A549 treated with dexamethasone at 1 μM for 4 hours (cell line): ENCODE measurements around the gene MYOZ1. TPM values are rescaled to one million over a fixed set of nuclear protein-coding genes. Genes with fewer than 3 reads are reported as not detected.

Experiments
- total RNA-seq: library from RNA; stranded (reverse); fragments of 200-300 nt; extraction: Qiagen RNA extraction; gene quantifications from 5 replicates; pipeline ENCODE4 v1.2.3, GENCODE V29; 2022

MYOZ1 gene
- total RNA-seq = 0.05 to 0.16 TPM in 2 of 5 replicates, not detected in the others

GRCh38 chr10:73641328-73642060, at the start of gene MYOZ1:
Gene MYOZ1, minus strand, starts transcription at chr10:73641474. Its CDS starts 1,457 bp downstream, at chr10:73640017.

DNA sequence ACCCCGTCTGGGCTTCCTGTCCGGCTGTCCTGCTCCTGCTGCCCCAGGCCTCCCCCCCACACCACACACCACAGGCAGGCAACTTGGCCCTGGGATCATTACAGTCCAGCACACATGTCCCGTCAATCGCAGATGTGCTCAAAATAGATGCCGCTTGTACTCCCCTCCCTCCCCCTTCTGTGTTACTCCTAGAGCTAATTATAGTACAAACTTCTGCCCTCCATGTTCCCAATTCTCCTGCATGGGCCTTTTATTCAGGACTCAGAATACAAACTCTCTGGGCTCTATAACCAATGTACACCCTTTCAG, 14.7 kb upstream of the MYOZ1 start, which contains the start of gene SYNPO2L:
Gene SYNPO2L, minus strand, starts transcription at position 40 of the 309 bp plus-strand sequence. CDS start 107 bp downstream, outside the sequence.

GRCh38 chr10:73590881-73591799, 50.1 kb downstream of the MYOZ1 start, which contains the start of gene USP54:
Gene USP54, minus strand, starts transcription at chr10:73591342. Its CDS starts 15,684 bp downstream, at chr10:73575658.

Other genes with a start within 250 kb of the MYOZ1 start
- gene ANXA7, start 227.4 kb downstream of the MYOZ1 start, total RNA-seq = 108 to 114 TPM (median 109 TPM) in 5 replicates
- 0.26 to 0.57 TPM (median 0.38 TPM) in 5 replicates for gene MSS51, start 207.9 kb downstream of the MYOZ1 start, total RNA-seq
- gene PPP3CB, start 145.4 kb downstream of the MYOZ1 start, total RNA-seq = 16.2 to 18.3 TPM (median 16.9 TPM) in 5 replicates
- gene USP54, start 50.1 kb downstream of the MYOZ1 start, total RNA-seq = 7.6 to 12.5 TPM (median 11.7 TPM) in 5 replicates
- 0.02 to 0.07 TPM (median 0.02 TPM) in 5 replicates for gene SYNPO2L, start 14.6 kb upstream of the MYOZ1 start, total RNA-seq
- 1.3 to 2.7 TPM (median 2.4 TPM) in 5 replicates for gene AGAP5, start 56.6 kb upstream of the MYOZ1 start, total RNA-seq
- 43.5 to 63.9 TPM (median 63.2 TPM) in 5 replicates for gene SEC24C, start 102.9 kb upstream of the MYOZ1 start, total RNA-seq
- gene CHCHD1, start 140.6 kb upstream of the MYOZ1 start, total RNA-seq = 50.0 to 70.0 TPM (median 51.9 TPM) in 5 replicates
- gene ZSWIM8, start 144.1 kb upstream of the MYOZ1 start, total RNA-seq = 25.3 to 46.6 TPM (median 43.3 TPM) in 5 replicates
- 11.9 to 18.2 TPM (median 14.6 TPM) in 5 replicates for gene NDST2, start 170.1 kb upstream of the MYOZ1 start, total RNA-seq
- 15.8 to 19.4 TPM (median 18.2 TPM) in 5 replicates for gene CAMK2G, start 233.1 kb upstream of the MYOZ1 start, total RNA-seq